Mammary epithelial cell (primary cell): ENCODE results near the gene NAMPT.
"Not testable (repeated sequence)": the region's sequence is repeated elsewhere in the genome, so short reads cannot be mapped to it uniquely, and the experiment has no call there.

Experiments
- EZH2 ChIP-seq: IDR thresholded peaks from 2 replicates; pipeline ENCODE4 v1.6.1; 2012; ENCODE audit warnings: low read length, inconsistent platforms, borderline replicate concordance
- TF ChIP-seq, protein P1 (sequence below), 2 donors: IDR thresholded peaks in 1 of 2; conservative IDR thresholded peaks in 1 of 2; 2 replicates each; pipeline ENCODE4 v1.5.1; 2011 to 2012; ENCODE audit warnings: inconsistent platforms in 2 of 2, low read length in 2 of 2, mild to moderate bottlenecking in 2 of 2, control low read depth in 1 of 2, low read depth in 1 of 2; ENCODE audit not compliant: insufficient read depth in 1 of 2; ENCODE audit errors: extremely low read depth in 1 of 2

DNA sequence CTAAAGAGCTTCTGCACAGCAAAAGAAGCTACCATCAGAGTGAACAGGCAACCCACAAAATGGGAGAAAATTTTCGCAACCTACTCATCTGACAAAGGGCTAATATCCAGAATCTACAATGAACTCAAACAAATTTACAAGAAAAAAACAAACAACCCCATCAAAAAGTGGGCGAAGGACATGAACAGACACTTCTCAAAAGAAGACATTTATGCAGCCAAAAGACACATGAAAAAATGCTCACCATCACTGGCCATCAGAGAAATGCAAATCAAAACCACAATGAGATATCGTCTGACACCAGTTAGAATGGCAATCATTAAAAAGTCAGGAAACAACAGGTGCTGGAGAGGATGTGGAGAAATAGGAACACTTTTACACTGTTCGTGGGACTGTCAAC, 13.4 kb upstream of the NAMPT start:
- TF ChIP-seq, protein P1, sequence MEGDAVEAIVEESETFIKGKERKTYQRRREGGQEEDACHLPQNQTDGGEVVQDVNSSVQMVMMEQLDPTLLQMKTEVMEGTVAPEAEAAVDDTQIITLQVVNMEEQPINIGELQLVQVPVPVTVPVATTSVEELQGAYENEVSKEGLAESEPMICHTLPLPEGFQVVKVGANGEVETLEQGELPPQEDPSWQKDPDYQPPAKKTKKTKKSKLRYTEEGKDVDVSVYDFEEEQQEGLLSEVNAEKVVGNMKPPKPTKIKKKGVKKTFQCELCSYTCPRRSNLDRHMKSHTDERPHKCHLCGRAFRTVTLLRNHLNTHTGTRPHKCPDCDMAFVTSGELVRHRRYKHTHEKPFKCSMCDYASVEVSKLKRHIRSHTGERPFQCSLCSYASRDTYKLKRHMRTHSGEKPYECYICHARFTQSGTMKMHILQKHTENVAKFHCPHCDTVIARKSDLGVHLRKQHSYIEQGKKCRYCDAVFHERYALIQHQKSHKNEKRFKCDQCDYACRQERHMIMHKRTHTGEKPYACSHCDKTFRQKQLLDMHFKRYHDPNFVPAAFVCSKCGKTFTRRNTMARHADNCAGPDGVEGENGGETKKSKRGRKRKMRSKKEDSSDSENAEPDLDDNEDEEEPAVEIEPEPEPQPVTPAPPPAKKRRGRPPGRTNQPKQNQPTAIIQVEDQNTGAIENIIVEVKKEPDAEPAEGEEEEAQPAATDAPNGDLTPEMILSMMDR (conservative IDR thresholded peaks at IDR 0.05 in 1 of 2, IDR thresholded peaks at IDR 0.05 in 1 of 2; ENCODE audit: extremely low read depth in 1 of 2, insufficient read depth in 1 of 2, low read depth in 1 of 2, low read length in 2 of 2), result not testable (repeated sequence)
- not testable (repeated sequence) for TF ChIP-seq EZH2
